ENCODE measurements around the gene MIAT.

MIAT gene

DNA sequence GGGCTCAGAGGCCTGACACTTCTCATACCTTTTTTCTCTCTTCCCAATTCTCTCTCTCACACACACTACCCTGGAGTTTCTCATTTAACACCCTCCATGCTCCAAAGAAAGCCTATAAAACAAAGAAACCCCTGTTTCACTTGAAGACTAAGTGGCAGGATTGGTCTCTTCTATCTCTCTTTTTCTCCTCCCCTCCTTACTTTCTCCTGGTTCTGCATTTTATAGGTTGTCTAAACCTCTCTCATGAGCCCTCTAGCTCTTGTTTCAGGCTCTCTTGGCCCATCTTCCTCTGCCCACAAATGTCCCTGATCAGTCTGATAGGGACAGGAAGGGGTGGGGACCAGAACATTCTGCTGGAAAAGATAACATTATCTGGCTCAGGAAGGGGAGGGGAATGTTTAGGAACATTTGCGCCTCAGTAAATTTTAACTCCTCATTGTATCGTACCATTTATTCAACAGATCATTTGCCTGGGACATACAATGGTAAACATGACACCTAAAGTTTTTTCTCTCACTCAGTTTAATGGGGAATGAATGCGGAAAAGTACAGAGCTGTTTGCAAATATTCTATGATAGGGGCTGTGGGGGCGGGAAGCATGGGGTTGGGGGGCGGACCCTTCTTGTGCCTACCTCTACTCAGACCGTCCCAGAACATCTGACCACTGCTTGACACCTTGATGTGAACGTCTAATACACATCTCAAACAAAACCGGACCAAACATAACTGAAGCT is 24.8 kb upstream of the MIAT start:
- DNase-seq (ENCODE audit: low read depth), result no peak

DNA sequence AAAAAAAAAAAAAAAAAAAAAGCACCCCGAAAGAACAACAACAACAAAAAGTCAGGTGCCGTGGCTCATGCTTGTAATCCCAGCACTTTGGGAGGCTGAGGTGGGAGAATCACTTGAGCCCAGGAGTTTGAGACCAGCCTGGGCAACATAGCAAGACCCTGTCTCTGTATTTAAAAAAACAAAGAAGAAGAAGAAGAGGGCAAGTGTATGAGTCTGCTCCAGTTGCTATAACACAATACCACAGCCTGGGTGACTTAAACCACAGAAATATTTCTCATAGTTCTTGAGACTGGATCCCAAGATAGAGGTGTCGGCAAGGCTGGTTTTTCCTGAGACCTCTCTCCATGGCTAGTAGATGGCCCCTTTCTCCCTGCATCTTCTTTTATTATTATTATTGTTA is 23.2 kb upstream of the MIAT start:
- DNase-seq (ENCODE audit: low read depth), result no peak

DNA sequence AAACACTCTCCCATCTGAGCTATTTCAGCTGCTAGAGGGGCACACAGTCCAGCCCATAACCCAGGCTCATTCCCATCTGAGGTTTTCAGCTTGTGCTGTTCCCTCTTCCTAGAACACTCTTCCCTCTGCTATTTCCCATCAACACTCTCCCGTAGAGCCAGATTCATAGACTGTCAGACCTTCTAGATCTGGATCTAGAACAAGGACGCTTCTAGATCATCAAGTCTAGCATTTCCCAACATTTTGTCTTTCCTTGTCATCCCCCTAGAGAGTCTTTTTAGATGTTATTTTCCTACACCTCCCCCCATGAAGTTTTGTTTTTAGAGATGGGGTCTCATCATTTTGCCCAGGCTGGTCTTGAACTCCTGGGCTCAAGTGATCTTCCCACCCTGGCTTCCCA is 22.3 kb upstream of the MIAT start:
- DNase-seq (ENCODE audit: low read depth), result no peak

DNA sequence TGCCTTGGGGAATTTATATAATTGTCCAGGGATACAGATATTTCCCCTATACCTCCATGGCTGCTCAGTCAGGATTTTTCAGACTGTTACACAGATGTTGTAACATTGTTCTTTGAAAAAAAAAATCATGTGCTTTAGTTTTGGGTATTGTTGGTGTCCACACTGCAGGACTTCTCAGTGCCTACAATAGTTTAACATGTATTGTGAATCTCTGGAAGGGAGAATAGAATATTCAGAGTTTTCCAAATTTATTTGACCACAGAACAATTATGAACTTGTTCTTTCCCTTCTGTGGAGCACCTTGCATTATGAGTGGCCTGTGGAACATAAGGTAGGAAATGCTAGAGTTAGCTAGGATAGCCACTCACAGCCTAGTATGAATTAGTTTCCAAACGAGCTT is 21.1 kb upstream of the MIAT start:
- DNase-seq (ENCODE audit: low read depth), result no peak

DNA sequence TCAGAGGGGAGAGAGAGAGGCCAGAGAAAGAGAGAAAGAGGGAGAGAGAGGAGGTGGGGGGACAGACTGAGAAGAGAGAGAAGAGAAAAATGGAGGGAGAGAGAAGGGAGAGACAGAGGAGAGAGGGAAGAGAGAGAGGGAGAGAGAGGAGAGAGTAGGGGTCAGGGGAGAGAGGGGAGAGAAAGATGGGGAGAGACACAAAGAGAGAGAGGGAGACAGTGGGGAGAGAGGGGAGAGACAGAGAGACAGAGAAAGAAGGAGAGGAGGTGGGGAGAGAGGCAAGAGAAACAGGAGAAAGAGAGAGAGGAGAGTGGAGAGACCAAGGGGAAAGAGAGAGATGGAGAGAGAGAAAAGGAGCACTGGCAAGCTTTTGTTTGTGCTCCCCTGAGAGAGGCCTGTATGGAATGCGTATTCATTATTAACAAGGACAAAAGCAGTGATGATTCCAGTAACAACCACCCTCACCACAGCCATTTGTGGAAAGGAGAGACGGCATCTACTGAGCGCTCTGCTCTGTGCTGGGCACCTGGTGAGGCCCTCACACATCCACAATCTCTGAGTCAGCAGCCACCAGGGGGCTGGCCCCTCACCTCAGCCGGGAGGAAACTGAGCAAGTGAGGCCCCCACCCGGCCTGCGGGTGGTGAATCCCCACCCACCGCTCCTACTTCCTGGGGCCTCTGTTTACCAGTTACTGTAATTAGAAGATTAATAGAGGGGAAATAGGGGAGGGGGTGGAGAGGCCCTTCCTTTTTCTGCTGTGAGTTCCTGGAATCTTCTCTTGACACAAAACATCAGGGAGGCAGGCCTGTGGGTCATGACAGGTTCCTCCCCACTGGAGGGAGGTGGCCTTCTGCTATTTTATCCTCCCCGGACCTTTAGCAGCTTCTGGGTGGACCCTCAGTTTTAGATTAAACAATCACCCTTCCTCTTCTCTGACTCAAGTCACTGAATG is 14.6 kb upstream of the MIAT start:
- DNase-seq (ENCODE audit: low read depth), result peak; percentile 68

DNA sequence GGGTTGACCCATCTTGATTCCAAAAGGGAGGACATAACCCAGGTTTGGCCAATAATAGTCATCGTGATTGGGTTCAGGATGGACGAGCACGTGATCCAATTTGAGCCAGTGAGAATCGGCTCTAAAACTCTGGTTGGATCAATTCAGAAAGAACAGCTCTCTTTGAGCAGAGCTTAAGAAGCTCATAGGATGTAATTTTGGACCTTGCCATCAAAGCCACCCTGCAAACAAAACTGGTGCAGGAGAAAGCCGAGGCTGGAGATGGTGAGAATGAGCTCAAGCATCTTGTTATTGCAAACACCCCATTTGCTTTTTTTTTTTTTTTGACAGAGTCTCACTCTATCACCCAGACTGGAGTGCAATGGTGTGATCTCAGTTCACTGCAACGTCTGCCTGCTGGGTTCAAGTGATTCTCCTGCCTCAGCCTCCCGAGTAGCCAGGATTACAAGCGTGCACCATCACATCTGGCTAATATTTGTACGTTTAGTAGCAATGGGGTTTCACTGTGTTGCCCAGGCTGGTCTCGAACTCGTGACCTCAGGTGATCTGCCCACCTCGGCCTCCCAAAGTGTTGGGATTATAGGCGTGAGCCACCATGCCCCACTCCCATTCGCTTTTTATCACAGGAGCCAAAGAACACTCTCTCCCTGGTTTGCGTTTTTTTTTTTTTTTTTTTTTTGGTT is 13.8 kb upstream of the MIAT start:
- no peak for DNase-seq (ENCODE audit: low read depth)

DNA sequence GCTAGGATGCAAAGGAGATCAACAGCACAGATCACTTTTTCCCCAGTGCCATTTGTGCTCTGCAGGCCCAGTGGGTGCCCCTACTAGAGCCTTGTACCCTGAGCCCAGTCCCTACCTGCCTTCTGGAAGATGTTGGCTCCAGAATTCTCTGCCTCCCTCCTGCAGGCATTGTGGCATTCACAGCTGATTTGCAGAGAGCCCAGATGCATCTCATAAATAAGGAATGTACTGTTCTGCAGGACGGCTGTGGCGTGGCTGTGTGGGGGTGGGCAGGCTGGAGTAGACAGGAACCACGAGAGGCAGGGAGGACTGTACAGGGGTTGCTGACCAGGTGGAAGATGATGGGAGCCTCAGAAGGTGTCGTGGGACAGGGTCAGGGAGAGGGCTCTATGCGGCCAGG is 11.2 kb upstream of the MIAT start:
- no peak for DNase-seq (ENCODE audit: low read depth)

DNA sequence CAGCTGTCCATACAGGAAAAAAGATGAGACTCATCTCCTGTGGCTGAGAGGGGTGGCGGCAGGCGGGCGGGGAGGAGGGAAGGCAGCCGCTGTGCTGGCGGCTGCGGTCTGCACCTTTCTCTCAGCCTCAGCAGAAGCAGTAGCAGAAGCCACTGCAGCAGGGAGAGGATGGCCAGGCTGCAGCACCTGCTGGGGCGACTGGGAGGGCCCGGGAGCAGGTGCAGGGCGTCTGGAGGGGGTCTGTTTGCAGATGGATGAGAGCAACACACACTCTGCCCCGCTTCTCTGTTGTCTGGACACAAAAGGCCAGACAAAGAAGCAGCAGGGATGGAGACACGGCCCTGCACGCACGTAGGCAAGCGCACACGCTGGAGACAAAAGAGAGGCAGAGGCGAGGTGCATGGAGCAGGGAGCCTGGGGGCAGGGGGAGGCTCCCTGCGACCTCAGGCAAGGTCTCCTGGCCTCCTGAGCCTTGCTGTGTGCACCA is 9.3 kb upstream of the MIAT start:
- peak; percentile 31 for DNase-seq (ENCODE audit: low read depth)

DNA sequence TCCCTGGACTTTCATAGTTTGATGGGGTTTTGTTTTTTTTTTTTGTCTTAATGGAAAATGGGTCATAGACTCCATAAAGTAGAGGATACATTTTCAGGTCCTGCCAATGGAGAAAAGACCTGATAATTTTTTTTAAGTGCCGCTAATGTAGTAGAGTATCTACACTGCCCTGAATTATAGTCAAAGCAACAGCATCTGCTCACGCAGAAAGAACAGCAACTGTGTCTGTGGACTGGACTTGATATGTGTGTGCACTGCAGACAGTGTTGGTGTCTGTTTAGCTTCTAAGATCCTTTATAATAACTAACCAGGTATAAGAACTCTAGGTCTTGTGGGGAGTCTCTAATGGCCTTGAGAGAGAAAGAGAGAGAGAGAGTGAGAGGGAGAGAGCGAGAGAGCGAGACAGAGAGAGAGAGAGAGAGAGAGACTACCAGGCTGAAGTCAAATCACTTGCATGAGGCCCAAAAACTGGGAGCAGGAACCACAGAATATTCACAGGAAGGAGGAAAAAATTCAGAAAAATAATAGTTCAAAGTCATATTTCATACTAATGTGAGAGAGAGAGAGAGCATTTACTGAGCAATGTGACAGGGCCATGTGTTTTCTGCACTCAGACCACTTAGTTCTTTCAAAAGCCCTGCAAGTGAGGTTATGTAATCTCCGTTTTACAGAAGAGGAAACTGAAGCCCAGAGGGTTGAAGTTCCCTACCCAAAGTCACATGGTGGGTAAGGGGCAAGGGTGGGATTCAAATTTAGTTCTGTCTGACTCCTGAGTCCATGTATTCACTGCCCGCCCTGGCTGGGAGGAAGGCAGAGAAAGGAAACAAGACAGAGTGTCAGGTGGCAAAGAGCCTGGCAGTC is 8.6 kb upstream of the MIAT start:
- DNase-seq (ENCODE audit: low read depth), result no peak

DNA sequence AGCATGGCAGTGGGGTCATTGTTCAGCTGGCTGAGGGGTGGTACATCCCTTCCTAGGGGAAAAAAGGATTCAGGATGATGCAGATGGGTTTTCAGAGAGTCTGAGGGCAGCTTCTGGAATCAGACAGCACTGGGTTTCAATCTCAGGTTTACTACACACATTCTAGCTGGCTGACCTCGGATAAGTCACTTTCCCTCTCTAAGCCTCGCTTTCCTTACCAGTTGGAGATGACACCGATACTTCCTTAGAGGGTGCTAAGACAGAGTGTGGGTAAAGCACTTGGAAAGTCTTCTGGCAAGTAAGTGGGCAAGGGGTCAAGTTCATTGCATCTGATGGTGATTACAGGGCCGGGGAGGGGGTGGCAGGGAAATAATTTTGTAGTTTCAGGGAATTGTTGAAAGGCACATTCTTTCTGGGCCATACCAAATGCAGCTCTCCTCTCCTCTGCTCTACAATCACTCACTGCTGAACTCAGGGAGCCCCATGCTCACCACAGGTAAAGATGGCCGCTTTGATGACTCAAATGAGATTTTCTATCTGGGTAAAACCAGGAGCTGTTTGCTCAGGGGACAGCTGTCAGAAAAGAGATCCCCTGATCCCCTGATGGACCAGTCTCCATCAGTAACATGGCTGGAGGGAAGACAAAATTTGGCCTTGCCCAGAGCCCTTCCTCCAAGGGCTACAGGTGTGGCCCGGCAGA is 6.5 kb upstream of the MIAT start:
- DNase-seq (ENCODE audit: low read depth), result no peak

DNA sequence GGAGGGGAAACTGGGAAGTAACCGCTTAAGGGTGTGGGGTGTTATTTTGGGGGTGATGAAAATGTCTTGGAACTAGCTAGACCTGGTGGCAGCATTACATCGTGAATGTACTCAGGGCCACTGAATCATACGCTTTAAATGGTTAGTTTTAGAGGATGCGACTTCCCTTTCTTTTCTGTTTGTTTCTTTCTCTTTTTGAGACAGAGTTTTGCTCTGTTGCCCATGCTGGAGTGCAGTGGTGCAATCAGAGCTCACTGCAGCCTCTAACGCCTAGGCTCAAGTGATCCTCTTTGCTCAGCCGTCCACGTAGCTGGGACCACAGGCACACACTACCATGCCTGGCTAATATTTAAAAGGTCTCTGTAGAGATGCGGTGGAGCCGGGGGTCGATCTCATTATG is 5.6 kb upstream of the MIAT start:
- no peak for DNase-seq (ENCODE audit: low read depth)

DNA sequence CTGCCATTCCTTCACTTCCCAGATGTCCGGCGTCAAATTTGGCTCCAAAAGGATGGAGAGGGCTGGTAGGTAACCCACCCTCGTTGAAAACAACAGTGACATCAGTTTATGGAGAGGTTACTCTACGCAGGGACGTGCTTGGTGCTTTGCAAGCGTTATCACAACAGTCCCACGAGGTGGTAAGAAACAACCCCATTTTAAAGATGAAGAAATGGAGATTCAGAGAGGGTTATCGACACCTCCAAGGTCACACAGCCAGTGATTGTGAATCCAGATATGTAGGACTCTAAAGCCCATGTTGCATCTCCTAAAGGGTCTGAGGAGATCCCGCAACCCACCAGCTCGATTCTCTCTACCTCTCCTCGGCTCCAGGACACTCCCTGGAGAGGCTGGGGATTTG is 773 bp downstream of the MIAT start:
- DNase-seq (ENCODE audit: low read depth), result no peak

DNA sequence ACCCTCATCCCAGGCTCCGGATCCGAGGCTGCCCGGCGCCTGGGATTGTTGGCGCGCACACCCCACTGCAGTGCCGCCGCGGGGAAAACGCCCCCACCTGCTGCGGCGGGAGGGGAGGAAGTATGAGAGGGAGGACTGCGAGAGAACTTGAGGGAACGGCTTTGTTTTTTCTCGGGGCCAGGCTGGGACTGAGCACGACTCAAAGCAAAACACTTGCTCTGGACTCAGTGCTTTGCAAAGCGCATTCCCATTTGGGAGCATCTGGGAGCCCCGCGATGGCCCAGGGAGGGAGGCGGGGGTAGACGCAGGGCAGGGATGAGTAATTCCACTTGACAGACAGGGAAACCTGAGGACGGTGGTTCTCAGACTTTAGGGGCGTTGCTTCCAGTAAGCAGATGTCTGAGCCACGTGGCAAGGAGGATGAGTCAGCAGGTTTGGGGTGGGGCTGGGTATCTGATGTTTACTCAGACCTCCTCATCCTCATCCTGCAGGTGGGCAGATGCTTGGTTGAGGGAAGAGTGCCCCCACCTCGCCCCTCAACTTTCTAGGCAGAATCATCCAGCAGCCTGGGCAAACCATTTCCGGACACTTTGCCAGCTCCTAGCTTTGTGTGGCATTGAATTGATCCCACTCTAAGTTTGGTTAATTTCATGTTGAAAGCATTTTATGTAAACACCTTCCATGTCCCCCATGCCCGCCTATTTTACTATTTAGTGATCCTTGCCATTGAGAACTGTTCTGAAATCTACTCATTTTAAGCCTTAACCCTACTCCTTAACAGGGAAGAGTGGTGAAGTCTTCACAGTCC is 1.5 kb downstream of the MIAT start:
- DNase-seq (ENCODE audit: low read depth), result peak; percentile 59

DNA sequence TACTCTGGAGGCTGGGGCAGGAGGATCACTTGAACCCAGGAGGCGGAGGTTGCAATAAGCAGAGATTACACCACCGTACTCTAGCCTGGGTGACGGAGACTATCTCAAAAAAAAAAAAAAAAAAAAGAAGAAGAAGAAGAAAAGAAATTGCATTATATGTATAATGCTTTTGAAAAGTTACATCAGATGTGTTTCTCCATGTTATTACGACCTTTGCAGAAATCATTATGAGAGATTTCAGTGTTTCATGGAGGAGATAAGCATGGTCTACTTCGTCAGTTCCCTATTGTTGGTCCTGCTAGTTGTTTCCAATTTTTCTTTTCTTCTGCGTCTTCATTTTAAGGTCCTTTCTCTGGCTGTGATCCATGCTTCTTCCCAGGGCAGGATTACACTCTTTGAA is 3.0 kb downstream of the MIAT start:
- no peak for DNase-seq (ENCODE audit: low read depth)

DNA sequence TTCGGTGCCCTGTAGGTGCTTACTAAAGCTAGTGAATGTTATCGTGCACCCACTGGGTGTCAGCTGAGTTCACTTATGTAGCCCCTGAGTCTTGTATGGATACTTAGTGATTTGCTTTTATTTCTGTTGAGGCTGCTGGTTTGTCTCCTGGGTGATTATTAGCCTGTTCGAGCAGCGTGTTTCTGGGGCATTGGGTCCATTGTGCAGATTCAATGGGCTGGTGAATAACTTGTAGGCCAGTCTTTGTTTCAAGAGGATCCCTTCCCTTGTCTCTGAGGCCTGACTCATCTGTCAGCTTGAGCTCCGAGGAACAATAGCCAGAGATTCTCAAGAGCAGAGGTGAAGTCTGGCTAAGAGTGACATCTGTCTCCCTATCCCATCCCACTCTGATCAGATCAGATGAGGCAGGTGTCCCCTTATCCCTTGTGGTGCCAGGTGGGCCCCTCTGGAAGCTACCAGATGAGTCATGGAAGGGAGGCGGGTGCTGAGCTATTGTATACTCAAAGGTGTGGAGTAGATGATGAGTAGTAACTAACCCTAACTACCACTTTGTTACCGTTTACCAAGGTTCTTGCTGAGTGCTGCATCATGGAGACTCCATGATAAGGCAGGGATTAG is 3.7 kb downstream of the MIAT start:
- DNase-seq (ENCODE audit: low read depth), result no peak

DNA sequence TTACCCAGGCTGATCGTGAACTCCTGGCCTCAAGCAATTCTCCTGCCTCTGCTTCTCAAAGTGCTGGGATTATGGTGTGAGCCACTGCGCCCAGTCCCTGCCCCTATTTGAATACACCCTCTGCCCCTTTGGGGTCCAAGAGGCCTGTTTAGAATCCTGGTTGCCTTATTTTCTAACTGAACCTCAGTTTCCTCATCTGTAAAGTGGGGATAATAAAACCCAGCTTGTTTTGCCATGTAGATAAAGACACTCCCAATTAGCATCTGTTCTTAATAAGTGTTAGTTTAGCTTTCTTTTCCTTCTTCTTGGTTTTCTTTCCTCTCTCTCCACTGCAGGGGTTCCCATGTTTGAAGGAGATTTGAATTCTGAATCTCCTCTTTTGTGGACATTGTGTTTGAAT is 4.8 kb downstream of the MIAT start:
- no peak for DNase-seq (ENCODE audit: low read depth)

DNA sequence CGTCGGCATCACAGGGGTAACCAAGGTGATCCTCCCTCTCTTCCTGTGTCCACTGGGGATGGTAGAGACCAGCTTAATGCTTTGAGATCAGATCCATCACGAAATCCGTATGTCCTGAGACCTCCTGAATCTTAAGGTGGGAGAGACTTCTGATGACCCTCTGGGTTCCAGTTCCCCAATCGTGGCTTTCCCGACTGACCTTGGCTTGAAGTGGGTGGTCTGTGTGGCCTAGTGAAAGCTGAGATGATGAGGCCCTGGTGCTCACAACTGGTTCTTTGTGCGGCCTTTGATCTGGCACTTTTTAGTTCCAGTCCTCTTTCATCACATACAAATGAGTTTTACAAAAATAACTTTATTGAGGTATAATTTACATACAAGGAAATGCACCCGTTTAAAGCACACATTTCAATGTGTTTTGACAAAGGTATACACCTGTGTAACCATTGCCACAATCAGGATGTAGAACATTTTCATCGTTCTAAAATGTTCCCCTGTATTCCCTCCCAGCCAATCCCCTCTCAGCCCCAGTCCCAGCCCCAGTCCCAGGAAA is 6.1 kb downstream of the MIAT start:
- DNase-seq (ENCODE audit: low read depth), result no peak

DNA sequence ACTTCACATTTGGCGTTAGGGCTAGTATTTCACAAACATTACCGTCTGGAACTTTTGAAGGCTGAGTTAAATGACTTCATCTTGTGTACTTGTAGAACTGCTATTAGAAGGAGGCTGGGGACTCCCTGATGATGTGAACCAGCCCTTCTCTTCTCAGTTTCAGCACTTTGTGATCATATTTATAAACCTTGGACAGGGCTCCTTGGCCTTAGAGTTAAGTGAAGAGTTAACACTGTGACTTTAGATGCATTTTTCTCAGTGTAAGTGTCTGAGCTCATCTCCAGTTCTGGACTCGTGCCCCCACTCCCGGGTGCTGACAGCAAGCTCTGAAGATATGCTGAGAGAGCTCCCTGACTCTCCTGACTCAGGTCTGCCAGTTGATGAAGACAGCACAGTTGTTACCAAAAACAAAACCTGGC is 8.4 kb downstream of the MIAT start:
- DNase-seq (ENCODE audit: low read depth), result no peak

DNA sequence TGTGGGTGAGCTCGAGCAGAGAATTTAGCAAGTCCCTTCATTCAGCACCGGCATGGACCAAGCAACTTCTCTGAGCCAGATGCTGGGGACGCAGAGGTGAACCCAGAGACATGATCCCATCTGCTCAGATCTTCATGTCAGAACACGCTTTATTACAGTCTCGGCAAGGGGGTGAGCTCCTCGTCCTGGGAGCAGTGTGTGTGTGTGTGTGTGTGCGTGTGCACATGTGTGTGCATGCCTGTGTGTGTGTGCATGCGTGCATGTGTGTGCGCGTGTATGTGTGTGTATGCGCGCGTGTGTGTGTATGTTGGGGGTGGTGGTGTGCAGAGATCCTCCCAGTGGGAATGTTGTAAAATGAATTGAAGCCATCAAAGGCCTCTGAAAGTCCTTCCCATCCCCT is 9.8 kb downstream of the MIAT start:
- DNase-seq (ENCODE audit: low read depth), result no peak
